ENCODE results near the gene HK2. TPM values are rescaled to one million over a fixed set of nuclear protein-coding genes. Genes with fewer than 3 reads are reported as not detected.

The HK2 gene
- total RNA-seq, 2 donors from 2014 or later, result 8.7 to 114 TPM

- WGBS, result 82% methylated on average over 2 of the region's 2 CpGs
- Histone ChIP-seq H3K4me3 (no peak overlapping the region), H3K27ac (no peak overlapping the region), H3K9me3 (no peaks in the 10 kb centered on the region), H3K27me3 (replicated peaks; ENCODE audit: insufficient read depth) (no peaks in the 10 kb centered on the region), H3K4me1 (replicated peaks) (no peaks in the 10 kb centered on the region), H3K36me3 (no peaks in the 10 kb centered on the region)
- DNase-seq (ENCODE audit: low spot score), result no peak
- intact Hi-C loops (cut with DNase I), result loop anchor here (10.0 kb wide), 1 partner anchor 488 kb away; no protein-coding TSS in a partner anchor
- no peak for TF ChIP-seq POLR2A (IDR thresholded peaks at IDR 0.05)
- TF ChIP-seq, protein P1, sequence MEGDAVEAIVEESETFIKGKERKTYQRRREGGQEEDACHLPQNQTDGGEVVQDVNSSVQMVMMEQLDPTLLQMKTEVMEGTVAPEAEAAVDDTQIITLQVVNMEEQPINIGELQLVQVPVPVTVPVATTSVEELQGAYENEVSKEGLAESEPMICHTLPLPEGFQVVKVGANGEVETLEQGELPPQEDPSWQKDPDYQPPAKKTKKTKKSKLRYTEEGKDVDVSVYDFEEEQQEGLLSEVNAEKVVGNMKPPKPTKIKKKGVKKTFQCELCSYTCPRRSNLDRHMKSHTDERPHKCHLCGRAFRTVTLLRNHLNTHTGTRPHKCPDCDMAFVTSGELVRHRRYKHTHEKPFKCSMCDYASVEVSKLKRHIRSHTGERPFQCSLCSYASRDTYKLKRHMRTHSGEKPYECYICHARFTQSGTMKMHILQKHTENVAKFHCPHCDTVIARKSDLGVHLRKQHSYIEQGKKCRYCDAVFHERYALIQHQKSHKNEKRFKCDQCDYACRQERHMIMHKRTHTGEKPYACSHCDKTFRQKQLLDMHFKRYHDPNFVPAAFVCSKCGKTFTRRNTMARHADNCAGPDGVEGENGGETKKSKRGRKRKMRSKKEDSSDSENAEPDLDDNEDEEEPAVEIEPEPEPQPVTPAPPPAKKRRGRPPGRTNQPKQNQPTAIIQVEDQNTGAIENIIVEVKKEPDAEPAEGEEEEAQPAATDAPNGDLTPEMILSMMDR (IDR thresholded peaks at IDR 0.05), result no peak
- TF ChIP-seq POLR2AphosphoS5 (IDR thresholded peaks at IDR 0.05), result no peak
Measured at GRCh38 chr2:74916394-74916793, 82.5 kb downstream of the HK2 start.

DNA sequence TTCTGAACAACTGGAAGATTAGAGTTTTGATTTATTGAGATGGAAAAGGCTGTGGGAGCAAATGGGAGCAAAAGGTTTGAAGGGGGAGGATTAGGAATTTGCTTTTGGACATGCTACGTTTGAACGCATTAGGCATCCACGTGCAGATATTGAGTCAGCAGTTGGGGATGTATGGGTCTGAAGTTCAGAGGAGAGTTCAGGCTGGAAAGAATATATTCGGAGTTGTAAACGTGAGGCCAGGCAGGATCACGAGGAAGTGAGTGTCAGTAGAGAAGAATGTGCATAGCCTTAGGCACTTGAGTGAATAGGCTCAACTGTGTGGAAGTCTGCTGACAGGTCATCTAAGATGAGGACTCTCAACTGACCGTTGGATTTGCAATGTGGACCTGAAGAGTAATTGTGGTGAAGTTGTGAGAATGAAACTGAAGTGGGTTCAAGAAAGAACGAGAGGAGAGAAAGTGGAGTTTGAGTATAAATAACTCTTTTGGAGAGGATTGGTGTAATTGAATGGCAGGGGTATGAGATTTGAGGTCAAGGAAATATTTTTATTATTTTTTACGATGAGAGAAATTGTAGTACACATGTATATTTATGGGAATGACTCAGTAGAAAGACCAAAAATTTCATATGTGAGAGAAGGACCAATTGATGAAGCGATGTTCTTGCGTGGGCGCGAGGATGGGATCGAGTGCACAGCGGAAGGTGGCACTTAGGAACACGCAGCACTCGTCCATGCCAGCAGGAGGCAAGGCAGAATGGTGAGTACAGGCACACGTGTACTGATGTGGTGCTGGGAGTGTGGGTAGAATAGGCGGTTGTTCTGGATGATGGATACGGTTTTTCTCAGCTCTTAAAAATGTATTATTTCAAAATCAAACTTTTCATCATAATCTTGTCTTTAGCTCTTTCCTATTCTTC, 84.0 kb downstream of the HK2 start:
- no peak for DNase-seq (ENCODE audit: low spot score)
- H3K27ac ChIP-seq, result no peak overlapping the region
- intact Hi-C loops (cut with DNase I), result loop anchor here (10.0 kb wide), 1 partner anchor 487 kb away; no protein-coding TSS in a partner anchor
- H3K4me3 ChIP-seq, result no peak overlapping the region
- H3K9me3 ChIP-seq, result no peaks in the 10 kb centered on the region
- no peaks in the 10 kb centered on the region for H3K4me1 ChIP-seq (replicated peaks)
- no peaks in the 10 kb centered on the region for H3K36me3 ChIP-seq
- TF ChIP-seq, protein P1 (IDR thresholded peaks at IDR 0.05), result no peak
- TF ChIP-seq POLR2AphosphoS5 (IDR thresholded peaks at IDR 0.05), result no peak
- no peak for TF ChIP-seq POLR2A (IDR thresholded peaks at IDR 0.05)
- 79% methylated on average over 20 of the region's 20 CpGs for WGBS
- H3K27me3 ChIP-seq (replicated peaks; ENCODE audit: insufficient read depth), result no peaks in the 10 kb centered on the region

DNA sequence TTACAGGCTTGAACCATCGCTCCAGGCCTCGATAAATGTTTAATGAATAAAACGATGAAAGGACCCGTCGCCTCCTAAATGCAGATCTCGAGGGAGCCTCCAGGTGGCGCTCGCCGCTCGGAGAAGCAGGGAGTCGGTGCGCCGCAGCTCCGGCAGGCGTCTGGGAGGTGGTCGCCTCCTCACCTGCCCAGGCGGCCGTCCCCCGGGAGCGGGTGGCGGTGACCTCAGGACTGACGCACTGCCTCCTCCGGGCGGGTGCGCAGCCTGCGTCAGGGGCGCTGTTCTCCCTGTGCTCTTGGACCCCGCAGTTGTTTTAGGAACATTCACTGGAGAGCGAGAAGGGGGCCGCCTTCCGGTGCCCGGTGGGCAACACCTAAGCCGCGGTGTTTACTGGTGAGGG, 85.9 kb downstream of the HK2 start:
- intact Hi-C loops (cut with DNase I), result loop anchor here (10.0 kb wide), 1 partner anchor 485 kb away; no protein-coding TSS in a partner anchor
- Histone ChIP-seq H3K4me1 (replicated peaks) (no peaks in the 10 kb centered on the region), H3K27ac (no peak overlapping the region), H3K4me3 (peak overlapping the region in 1 of 2 donors; percentile 5), H3K27me3 (replicated peaks; ENCODE audit: insufficient read depth) (no peaks in the 10 kb centered on the region), H3K36me3 (no peaks in the 10 kb centered on the region), H3K9me3 (no peaks in the 10 kb centered on the region)
- TF ChIP-seq POLR2A (IDR thresholded peaks at IDR 0.05), result no peak
- TF ChIP-seq, protein P1 (IDR thresholded peaks at IDR 0.05), result peak; percentile 57 to 82 (median 69)
- DNase-seq (ENCODE audit: low spot score), result peak; percentile 11
- WGBS, result 3% methylated on average over 34 of the region's 34 CpGs

GRCh38 chr2:74921236-74921736, 87.4 kb downstream of the HK2 start:
- WGBS, result 97% methylated on average over 2 of the region's 2 CpGs
- H3K27ac ChIP-seq, result no peak overlapping the region
- TF ChIP-seq POLR2A (IDR thresholded peaks at IDR 0.05), result no peak
- TF ChIP-seq POLR2AphosphoS5 (IDR thresholded peaks at IDR 0.05), result no peak
- TF ChIP-seq, protein P1 (IDR thresholded peaks at IDR 0.05), result no peak
- no peak overlapping the region for H3K4me3 ChIP-seq
- intact Hi-C loops (cut with DNase I), result no loop called here
- H3K4me1 ChIP-seq (replicated peaks), result no peaks in the 10 kb centered on the region
- H3K27me3 ChIP-seq (replicated peaks; ENCODE audit: insufficient read depth), result no peaks in the 10 kb centered on the region
- DNase-seq (ENCODE audit: low spot score), result no peak
- no peaks in the 10 kb centered on the region for H3K36me3 ChIP-seq
- H3K9me3 ChIP-seq, result no peaks in the 10 kb centered on the region

All from prostate gland (tissue), 2 donors.